GM18505 (cell line): ENCODE results near the gene PMM1.

ENCODE experiments used
- ATAC-seq: cut with Tn5 transposase; IDR thresholded peaks from one replicate; pipeline ENCODE4 v1.9.1; 2021; ENCODE audit not compliant: unreplicated experiment
- POLR2A ChIP-seq: IDR thresholded peaks from 4 replicates; pipeline ENCODE4 v1.6.1; 2011; ENCODE audit warnings: borderline replicate concordance; ENCODE audit not compliant: insufficient read depth, insufficient read length; ENCODE audit errors: extremely low read depth

PMM1 gene

DNA sequence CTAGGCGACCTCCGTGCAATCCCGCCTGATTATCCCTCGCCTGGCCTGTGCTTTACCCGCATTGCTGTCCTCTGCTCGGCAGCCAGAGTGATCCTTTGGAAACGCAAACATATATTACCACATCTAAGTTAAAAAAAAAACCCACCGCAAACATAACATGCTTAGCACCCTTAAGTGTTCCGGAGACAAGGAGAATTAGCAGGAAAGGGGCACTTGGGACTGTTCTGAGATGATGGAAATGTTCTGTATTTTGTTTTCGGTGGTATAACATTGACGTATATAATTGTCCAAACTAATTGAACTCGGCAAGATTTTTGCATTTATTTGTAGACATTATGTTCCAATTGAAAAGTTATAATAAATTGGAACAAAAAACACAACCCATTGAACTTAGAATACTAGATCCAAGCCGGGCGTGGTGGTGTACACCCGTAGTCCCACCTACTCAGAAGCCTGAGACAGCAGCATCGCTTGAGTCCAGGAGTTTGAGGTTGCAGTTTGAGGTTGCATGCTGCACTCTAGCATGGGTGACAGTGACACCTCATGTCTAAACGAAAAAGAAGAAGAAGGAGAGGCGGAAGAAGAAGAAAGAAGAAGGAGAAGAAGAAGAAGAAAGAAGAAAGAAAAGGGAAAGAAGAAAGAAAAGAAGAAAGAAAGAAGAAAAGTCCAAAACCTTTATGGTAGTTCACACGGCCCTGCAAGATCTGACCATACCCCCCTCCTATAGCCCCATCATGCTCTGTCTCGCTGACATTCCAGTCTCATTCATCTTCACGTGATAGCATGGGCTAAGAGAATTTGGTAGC lies 44.8 kb downstream of the PMM1 start:
- ATAC-seq, result no peak
- no peak for TF ChIP-seq POLR2A

DNA sequence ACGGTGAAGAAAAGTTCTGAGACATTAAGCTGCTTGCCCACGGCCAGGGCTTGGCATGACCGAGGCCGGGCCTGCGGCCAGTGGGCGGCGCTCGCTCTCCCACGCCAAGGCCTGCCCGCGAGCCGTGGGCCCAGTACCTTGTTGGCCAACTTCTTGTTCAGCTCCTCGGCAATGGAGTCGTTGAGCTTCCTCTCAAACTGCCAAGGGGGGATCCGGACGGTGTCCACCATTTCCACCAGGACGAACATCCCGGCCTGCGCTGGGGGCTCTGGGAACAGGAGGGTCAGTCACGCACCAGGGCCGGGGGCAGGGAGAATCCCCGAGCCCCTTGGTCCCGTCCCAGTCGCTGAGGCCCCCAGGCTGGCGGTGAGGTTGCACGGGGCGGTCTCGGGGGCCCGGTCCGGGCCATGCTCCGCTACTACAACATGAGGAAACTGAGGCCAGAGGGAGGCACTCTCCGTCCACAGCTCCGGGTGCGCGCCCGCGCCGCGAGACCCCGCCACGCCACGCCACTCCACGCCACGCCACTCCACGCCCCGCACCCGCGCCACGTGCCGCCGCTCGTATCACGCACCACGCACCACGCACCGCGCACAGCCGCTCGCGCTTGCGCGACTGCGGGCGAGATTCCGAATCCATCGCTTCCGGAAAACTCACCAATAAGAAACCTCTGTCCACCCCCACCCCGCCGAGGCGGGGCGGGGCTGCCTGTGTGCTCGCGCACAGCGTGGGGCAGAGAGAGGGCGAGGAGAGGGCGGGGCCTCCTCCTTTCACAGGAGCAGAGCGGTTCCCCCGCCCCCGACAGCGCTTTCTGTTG lies 45.6 kb downstream of the PMM1 start, which contains the start of gene POLR3H:
Gene POLR3H (minus strand): TSS at position 617 of the 817 bp plus-strand sequence. CDS start 369 bp downstream, at position 248.
- peak; percentile 54 for TF ChIP-seq POLR2A
- peak; percentile 83 for ATAC-seq

DNA sequence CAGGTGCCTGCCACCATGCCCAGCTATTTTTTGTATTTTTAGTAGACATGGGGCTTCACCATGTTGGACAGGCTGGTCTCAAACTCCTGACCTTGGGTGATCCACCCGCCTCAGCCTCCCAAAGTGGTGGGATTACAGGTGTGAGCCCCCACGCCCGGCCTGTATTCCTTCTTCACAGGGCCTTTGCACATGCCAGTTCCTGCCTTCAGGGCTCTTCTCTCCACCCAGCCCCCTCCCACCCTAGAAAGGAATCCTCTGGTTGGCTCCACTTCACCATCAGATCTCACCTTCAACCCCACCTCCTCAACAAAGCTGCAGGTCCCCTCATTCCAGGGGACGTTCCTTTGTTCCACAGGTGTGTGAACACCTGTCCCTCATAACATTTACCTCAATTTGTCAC lies 47.4 kb downstream of the PMM1 start:
- no peak for ATAC-seq
- TF ChIP-seq POLR2A, result no peak

- ATAC-seq, result no peak
- TF ChIP-seq POLR2A, result no peak
Measured at GRCh38 chr22:41541484-41541883, 48.2 kb downstream of the PMM1 start.

DNA sequence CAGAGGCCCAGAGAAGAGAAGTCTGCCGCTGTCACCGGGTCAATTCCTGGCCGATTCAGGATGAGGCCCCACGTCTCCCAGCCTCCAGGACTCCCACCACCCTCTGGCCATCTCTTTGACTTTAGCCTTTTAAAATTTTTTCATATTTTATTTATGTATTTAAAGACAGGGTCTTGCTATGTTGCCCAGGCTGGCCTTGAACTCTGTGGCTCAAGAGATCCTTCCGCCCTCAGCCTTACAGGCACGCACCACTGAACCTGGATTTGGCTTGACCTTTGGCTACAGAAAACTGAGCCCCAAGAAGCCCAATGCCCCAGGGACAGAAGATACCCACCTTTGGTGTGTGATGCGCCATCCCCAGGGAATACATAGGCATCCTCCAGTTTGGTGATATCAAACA lies 49.3 kb downstream of the PMM1 start:
- ATAC-seq, result no peak
- no peak for TF ChIP-seq POLR2A

- TF ChIP-seq POLR2A, result no peak
- no peak for ATAC-seq
Measured at GRCh38 chr22:41540006-41540315, 49.7 kb downstream of the PMM1 start.

DNA sequence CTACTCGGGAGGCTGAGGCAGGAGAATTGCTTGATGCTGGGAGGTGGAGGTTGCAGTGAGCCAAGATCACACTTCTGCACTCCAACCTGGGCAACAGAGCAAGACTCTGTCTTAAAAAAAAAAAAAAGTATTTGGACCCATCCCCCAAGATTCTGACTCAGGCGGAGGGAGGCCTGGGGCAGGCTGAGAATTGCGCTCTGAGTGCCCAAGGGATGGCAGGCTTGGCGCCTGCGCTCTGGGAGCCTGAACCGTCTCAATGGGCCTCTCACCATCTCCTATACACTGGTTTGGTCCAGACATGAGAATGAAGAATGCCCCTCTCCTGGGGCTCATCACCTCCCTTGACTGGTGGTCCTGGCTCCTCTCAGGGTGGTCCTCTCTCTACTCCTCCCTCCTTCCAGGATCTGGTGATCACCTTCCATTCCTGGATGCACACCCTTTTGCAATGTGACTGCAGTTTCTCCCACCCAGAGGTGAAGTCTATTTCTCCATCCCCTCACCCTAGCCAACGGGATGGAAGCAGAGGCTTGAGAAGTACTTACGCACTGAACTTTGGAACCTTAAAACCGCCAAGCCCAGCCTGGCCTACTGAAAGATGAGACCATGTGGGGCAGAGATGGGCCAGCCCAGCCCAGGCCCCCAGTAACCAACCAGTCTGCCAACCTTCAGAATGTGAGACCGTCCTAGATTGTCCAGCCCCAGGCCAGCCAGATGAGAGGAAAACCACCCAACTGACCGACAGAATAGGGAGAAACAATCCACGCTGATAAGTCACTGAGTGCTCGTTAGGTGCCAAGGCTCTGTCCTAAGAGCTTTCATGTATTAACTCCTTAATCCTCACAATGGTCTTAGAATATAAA lies 50.3 kb downstream of the PMM1 start:
- no peak for ATAC-seq
- no peak for TF ChIP-seq POLR2A

DNA sequence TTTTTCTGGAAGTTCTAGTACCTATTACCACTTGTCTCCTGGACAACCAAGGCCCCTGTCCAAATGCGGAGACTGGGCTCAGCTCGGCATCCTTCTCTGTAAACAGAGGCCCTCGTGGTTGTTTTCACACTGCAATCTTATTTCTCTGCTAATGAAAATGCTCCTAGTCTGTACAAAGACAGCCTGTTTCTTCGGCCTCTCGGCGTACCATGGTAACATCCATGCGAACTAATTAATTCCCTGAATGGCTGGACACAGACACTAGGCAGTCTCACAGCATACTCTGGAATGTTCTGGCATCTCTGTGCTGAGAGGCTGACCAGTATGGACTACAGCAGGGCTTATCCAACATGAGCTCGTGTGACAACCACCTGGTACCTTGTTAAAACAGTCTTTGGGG lies 51.1 kb downstream of the PMM1 start:
- no peak for ATAC-seq
- no peak for TF ChIP-seq POLR2A

- TF ChIP-seq POLR2A, result no peak
Measured at GRCh38 chr22:41537203-41537602, 52.4 kb downstream of the PMM1 start.

GRCh38 chr22:41535244-41535643 lies 54.4 kb downstream of the PMM1 start:
- TF ChIP-seq POLR2A, result no peak
- ATAC-seq, result no peak

More at GRCh38 chr22:41537203-41537602, 52.4 kb downstream of the PMM1 start:
- no peak for ATAC-seq

GRCh38 chr22:41534219-41534618 lies 55.4 kb downstream of the PMM1 start:
- TF ChIP-seq POLR2A, result no peak
- no peak for ATAC-seq

- no peak for ATAC-seq
Measured at GRCh38 chr22:41532908-41533825, 56.5 kb downstream of the PMM1 start.

More at GRCh38 chr22:41532908-41533825, 56.5 kb downstream of the PMM1 start:
- TF ChIP-seq POLR2A, result no peak
